NB4 (cell line): ENCODE data around the gene GMDS.

Experiments used
- DNase-seq: peaks from one replicate; pipeline ENCODE4 v3.0.0; 2010; ENCODE audit warnings: low read depth
- H3K4me3 ChIP-seq: one replicate; pipeline ENCODE4 v1.5.1; 2011; ENCODE audit warnings: mild to moderate bottlenecking, low read depth, low read length, moderate library complexity
- CTCF ChIP-seq: IDR thresholded peaks from one replicate; pipeline ENCODE4 v1.5.1; 2012; ENCODE audit warnings: low read depth, low read length
- MAX ChIP-seq: IDR thresholded peaks from 2 replicates; pipeline ENCODE4 v1.6.1; 2011; ENCODE audit warnings: low read depth, low read length
- MYC ChIP-seq: IDR thresholded peaks from 2 replicates; pipeline ENCODE4 v1.6.1; 2011; ENCODE audit warnings: low read depth, low read length
- POLR2A ChIP-seq: IDR thresholded peaks from 2 replicates; pipeline ENCODE4 v1.6.1; 2011; ENCODE audit warnings: mild to moderate bottlenecking; ENCODE audit not compliant: insufficient read length; ENCODE audit errors: extremely low read depth

The GMDS gene

GRCh38 chr6:2140438-2141128, 104.8 kb downstream of the GMDS start:
- TF ChIP-seq POLR2A (no peak), CTCF (no peak), MAX (no peak), MYC (no peak)
- no peak overlapping the region for H3K4me3 ChIP-seq
- DNase-seq = no peak

- TF ChIP-seq MAX = no peak
- TF ChIP-seq POLR2A = no peak
- TF ChIP-seq CTCF = no peak
- no peak for TF ChIP-seq MYC
- DNase-seq = no peak
- H3K4me3 ChIP-seq = no peak overlapping the region
Observed at GRCh38 chr6:2135401-2135800, 110.0 kb downstream of the GMDS start.

- TF ChIP-seq POLR2A = no peak
- no peak for TF ChIP-seq MYC
- no peak for TF ChIP-seq MAX
- TF ChIP-seq CTCF = no peak
- H3K4me3 ChIP-seq = no peak overlapping the region
- no peak for DNase-seq
Observed at GRCh38 chr6:2134554-2134953, 110.9 kb downstream of the GMDS start.

- DNase-seq = no peak
- TF ChIP-seq CTCF (no peak), MAX (no peak), POLR2A (no peak), MYC (no peak)
- H3K4me3 ChIP-seq = no peak overlapping the region
Observed at GRCh38 chr6:2133716-2134310, 111.6 kb downstream of the GMDS start.

GRCh38 chr6:2132916-2133315, 112.5 kb downstream of the GMDS start:
- no peak overlapping the region for H3K4me3 ChIP-seq
- TF ChIP-seq CTCF = no peak
- TF ChIP-seq POLR2A = no peak
- no peak for TF ChIP-seq MYC
- no peak for TF ChIP-seq MAX
- no peak for DNase-seq
